Nucleus accumbens (tissue), 56 donors: Measurements from ENCODE around the gene CKMT2.

Experiments
- DNase-seq, 56 donors: peaks; one replicate each; lab custom pipeline; 2025; lab: John Stamatoyannopoulos, UW

Gene CKMT2

GRCh38 chr5:81301271-81302015 lies 68.3 kb downstream of the CKMT2 start, which contains the start of gene ZCCHC9:
TSS of gene ZCCHC9 (plus strand) at chr5:81301587. CDS start at chr5:81304758, 3,171 bp downstream.
- peak; percentile 13 to 95 (median 85) for DNase-seq

- no peak for DNase-seq
Measured at GRCh38 chr5:81302596-81302995, 69.5 kb downstream of the CKMT2 start.

GRCh38 chr5:81303563-81303962 lies 70.4 kb downstream of the CKMT2 start:
- no peak for DNase-seq

- DNase-seq = no peak
Measured at GRCh38 chr5:81305785-81306184, 72.7 kb downstream of the CKMT2 start.

- DNase-seq = no peak
Measured at GRCh38 chr5:81308836-81309235, 75.7 kb downstream of the CKMT2 start.

GRCh38 chr5:81310402-81311063 lies 77.4 kb downstream of the CKMT2 start:
- DNase-seq = no peak

- DNase-seq = no peak
Measured at GRCh38 chr5:81313278-81313677, 80.2 kb downstream of the CKMT2 start.

GRCh38 chr5:81313686-81314085 lies 80.6 kb downstream of the CKMT2 start:
- no peak for DNase-seq

- no peak for DNase-seq
Measured at GRCh38 chr5:81314581-81314980, 81.5 kb downstream of the CKMT2 start.

- DNase-seq = no peak
Measured at GRCh38 chr5:81315336-81315735, 82.2 kb downstream of the CKMT2 start.

GRCh38 chr5:81315830-81316229 lies 82.7 kb downstream of the CKMT2 start:
- DNase-seq = no peak
